WTC11 (cell line): ENCODE data around the gene KHDC1L. TPM values are rescaled to one million over a fixed set of nuclear protein-coding genes. Genes with fewer than 3 reads are reported as not detected.
"Not testable (repeated sequence)": the region's sequence is repeated elsewhere in the genome, so short reads cannot be mapped to it uniquely, and the experiment has no call there.

ENCODE experiments used
- ATAC-seq: fragments of 200-7000 bp; cut with Tn5 transposase; 2 replicates; pipeline ENCODE4 v1.10.0; 2021; ENCODE audit warnings: mild to moderate bottlenecking, moderate library complexity
- CTCF ChIA-PET: fragments of 300-600 bp; sonication (Branson Sonifier 250); formaldehyde crosslinking; loops from one replicate; lab custom pipeline; 2021; ENCODE audit warnings: antibody characterized with exemption; lab: Charles Lee
- POLR2A ChIA-PET: fragments of 350-600 bp; sonication (Branson Sonifier 250); formaldehyde crosslinking; loops from one replicate; lab custom pipeline; 2021; ENCODE audit warnings: antibody characterized with exemption; lab: Charles Lee
- DNase-seq: peaks from one replicate; pipeline ENCODE4 v3.0.0; 2021; ENCODE audit warnings: low spot score
- H3K27ac Mint-ChIP-seq: 2 replicates; pipeline ENCODE4 v1.8.0; 2021; ENCODE audit warnings: mixed read lengths
- H3K27me3 Mint-ChIP-seq: 2 replicates; pipeline ENCODE4 v1.8.0; 2021; ENCODE audit warnings: low read depth, mild to moderate bottlenecking, moderate library complexity, mixed read lengths
- H3K36me3 Mint-ChIP-seq: 2 replicates; pipeline ENCODE4 v1.8.0; 2021; ENCODE audit warnings: mixed read lengths
- H3K4me1 Mint-ChIP-seq: 2 replicates; pipeline ENCODE4 v1.8.0; 2022; ENCODE audit warnings: mixed read lengths
- H3K4me3 Mint-ChIP-seq: 2 replicates; pipeline ENCODE4 v1.8.0; 2021; ENCODE audit warnings: mild to moderate bottlenecking, moderate library complexity, mixed read lengths
- H3K9me3 Mint-ChIP-seq: 2 replicates; pipeline ENCODE4 v1.8.0; 2021; ENCODE audit warnings: mixed read lengths
- ATF1 ChIP-seq: sonication (generic); formaldehyde crosslinking; IDR thresholded peaks from 2 replicates; pipeline ENCODE4 v1.8.1; 2023; ENCODE audit warnings: mild to moderate bottlenecking, moderate library complexity, missing genetic modification reagents
- CREB1 ChIP-seq: sonication (generic); formaldehyde crosslinking; IDR thresholded peaks from 2 replicates; pipeline ENCODE4 v1.8.0; 2023; ENCODE audit warnings: mild to moderate bottlenecking, missing genetic modification reagents
- CREM ChIP-seq: sonication (generic); formaldehyde crosslinking; IDR thresholded peaks from 2 replicates; pipeline ENCODE4 v1.8.1; 2022; ENCODE audit warnings: mild to moderate bottlenecking, missing genetic modification reagents, moderate library complexity
- FOXJ3 ChIP-seq: sonication (generic); formaldehyde crosslinking; IDR thresholded peaks from 2 replicates; pipeline ENCODE4 v1.9.0; 2021; ENCODE audit warnings: missing genetic modification reagents, mild to moderate bottlenecking, borderline replicate concordance
- GTF2I ChIP-seq: fragments of 250-450 bp; sonication (Bioruptor Pico); conservative IDR thresholded peaks from 2 replicates; pipeline ENCODE4 v1.4.0; 2021; ENCODE audit warnings: mild to moderate bottlenecking
- JUN ChIP-seq: sonication (generic); formaldehyde crosslinking; IDR thresholded peaks from 2 replicates; pipeline ENCODE4 v1.8.0; 2023; ENCODE audit warnings: mild to moderate bottlenecking, missing genetic modification reagents
- NR3C1 ChIP-seq: sonication (generic); formaldehyde crosslinking; conservative IDR thresholded peaks from 2 replicates; pipeline ENCODE4 v1.8.1; 2023; ENCODE audit warnings: low read depth, mild to moderate bottlenecking, missing genetic modification reagents
- PRDM15 ChIP-seq: sonication (generic); formaldehyde crosslinking; IDR thresholded peaks from 2 replicates; pipeline ENCODE4 v1.8.0; 2022; ENCODE audit warnings: missing genetic modification reagents
- PRRX2 ChIP-seq: fragments of 250-450 bp; sonication (Bioruptor Pico); IDR thresholded peaks from 2 replicates; pipeline ENCODE4 v1.8.0; 2021; ENCODE audit warnings: mild to moderate bottlenecking
- SP1 ChIP-seq: sonication (generic); formaldehyde crosslinking; conservative IDR thresholded peaks from 2 replicates; pipeline ENCODE4 v1.8.1; 2022; ENCODE audit warnings: missing genetic modification reagents
- STAT6 ChIP-seq: sonication (generic); formaldehyde crosslinking; conservative IDR thresholded peaks from 2 replicates; pipeline ENCODE4 v1.8.1; 2023; ENCODE audit warnings: mild to moderate bottlenecking, low read depth, missing genetic modification reagents, moderate library complexity
- ZNF121 ChIP-seq: sonication (generic); formaldehyde crosslinking; IDR thresholded peaks from 2 replicates; pipeline ENCODE4 v1.8.0; 2023; ENCODE audit warnings: missing genetic modification reagents
- ZNF138 ChIP-seq: sonication (generic); formaldehyde crosslinking; conservative IDR thresholded peaks from 2 replicates; pipeline ENCODE4 v1.8.1; 2022; ENCODE audit warnings: mild to moderate bottlenecking, moderate library complexity, missing genetic modification reagents
- ZNF396 ChIP-seq: fragments of 250-450 bp; sonication (Bioruptor Pico); IDR thresholded peaks from 2 replicates; pipeline ENCODE4 v1.8.0; 2021; ENCODE audit warnings: mild to moderate bottlenecking, moderate library complexity, borderline replicate concordance
- ZNF423 ChIP-seq: fragments of 250-450 bp; sonication (Bioruptor Pico); IDR thresholded peaks from 2 replicates; pipeline ENCODE4 v2.1.2; 2022; ENCODE audit warnings: mild to moderate bottlenecking, moderate library complexity
- ZNF671 ChIP-seq: fragments of 250-450 bp; sonication (Bioruptor Pico); IDR thresholded peaks from 2 replicates; pipeline ENCODE4 v1.8.0; 2021; ENCODE audit warnings: mild to moderate bottlenecking
- total RNA-seq: library from RNA; stranded (reverse); gene quantifications from 3 replicates; pipeline ENCODE4 v1.2.3, GENCODE V29; 2021
- TF ChIP-seq, protein P1 (sequence below): sonication (generic); formaldehyde crosslinking; IDR thresholded peaks from 2 replicates; pipeline ENCODE4 v1.8.1; 2023; ENCODE audit warnings: mild to moderate bottlenecking, missing genetic modification reagents, borderline replicate concordance
- TF ChIP-seq, protein P2 (sequence below): fragments of 250-450 bp; sonication (Bioruptor Pico); IDR thresholded peaks from 2 replicates; pipeline ENCODE4 v1.9.0; 2021; ENCODE audit warnings: moderate library complexity, mild to moderate bottlenecking, inconsistent platforms, borderline replicate concordance

Gene KHDC1L
- total RNA-seq, 1 experiment from 2014 or later, result 0.28 TPM

DNA sequence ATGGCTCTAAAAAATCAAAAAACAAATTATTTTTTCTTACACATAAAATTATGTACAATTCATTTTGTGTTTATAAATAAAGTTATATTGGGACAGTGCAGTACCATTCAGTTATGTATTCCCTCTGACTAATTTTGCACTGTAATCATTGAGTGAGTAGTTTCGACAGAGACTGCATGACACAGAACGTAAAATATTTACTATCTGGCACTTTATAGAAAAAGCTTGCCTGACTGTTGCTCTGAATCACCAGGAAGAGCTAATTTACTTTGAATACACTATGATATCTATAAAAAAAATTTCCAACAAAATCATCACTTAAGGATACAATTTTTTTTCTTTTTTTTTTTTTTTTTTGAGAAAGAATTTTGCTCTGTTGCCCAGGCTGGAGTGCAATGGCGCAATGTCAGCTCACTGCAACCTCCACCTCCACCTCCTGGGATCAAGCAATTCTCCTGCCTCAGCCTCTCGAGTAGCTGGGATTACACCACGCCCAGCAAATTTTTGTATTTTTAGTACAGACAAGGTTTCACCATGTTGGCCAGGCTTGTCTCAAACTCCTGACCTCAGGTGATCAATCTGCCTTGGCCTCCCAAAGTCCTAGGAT is 11.0 kb upstream of the KHDC1L start (continued):
- TF ChIP-seq NR3C1 (CRISPR knock-in tag) (no peak), ZNF138 (CRISPR knock-in tag) (no peak), ZNF121 (CRISPR knock-in tag) (no peak), ZNF423 (CRISPR knock-in tag) (no peak)

DNA sequence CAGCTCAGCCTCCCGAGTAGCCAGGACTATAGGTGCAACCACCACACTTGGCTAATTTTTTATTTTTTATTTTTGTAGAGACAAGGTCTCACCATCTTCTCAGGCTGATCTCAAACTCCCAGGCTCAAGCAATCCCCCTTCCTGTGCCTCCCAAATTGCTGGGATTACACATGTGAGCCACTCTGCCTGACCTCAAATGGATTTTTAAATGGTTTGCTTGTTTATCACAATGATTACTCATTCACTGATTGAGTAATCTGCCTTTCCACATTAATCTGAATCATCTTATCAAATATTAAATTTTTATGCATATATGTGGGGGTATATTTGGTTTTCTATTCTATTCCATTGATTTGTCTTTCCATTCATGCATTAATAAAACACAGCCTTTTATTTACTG is 9.4 kb upstream of the KHDC1L start:
- DNase-seq (no peak), ATAC-seq (no peak)
- Mint-ChIP-seq H3K27me3 (no peaks in the 10 kb centered on the region), H3K4me3 (no peak overlapping the region), H3K27ac (no peak overlapping the region), H3K9me3 (no peaks in the 10 kb centered on the region), H3K36me3 (no peaks in the 10 kb centered on the region), H3K4me1 (0 out of 2 replicates have a peak, but pooled peaks cover 4% of the 10 kb centered on the region)
- POLR2A ChIA-PET, result no interaction called here
- no peak for TF ChIP-seq PRRX2 (CRISPR knock-in tag)
- no peak for TF ChIP-seq JUN (CRISPR knock-in tag)
- no peak for TF ChIP-seq NR3C1 (CRISPR knock-in tag)
- TF ChIP-seq PRDM15 (CRISPR knock-in tag), result no peak
- TF ChIP-seq, protein P1, sequence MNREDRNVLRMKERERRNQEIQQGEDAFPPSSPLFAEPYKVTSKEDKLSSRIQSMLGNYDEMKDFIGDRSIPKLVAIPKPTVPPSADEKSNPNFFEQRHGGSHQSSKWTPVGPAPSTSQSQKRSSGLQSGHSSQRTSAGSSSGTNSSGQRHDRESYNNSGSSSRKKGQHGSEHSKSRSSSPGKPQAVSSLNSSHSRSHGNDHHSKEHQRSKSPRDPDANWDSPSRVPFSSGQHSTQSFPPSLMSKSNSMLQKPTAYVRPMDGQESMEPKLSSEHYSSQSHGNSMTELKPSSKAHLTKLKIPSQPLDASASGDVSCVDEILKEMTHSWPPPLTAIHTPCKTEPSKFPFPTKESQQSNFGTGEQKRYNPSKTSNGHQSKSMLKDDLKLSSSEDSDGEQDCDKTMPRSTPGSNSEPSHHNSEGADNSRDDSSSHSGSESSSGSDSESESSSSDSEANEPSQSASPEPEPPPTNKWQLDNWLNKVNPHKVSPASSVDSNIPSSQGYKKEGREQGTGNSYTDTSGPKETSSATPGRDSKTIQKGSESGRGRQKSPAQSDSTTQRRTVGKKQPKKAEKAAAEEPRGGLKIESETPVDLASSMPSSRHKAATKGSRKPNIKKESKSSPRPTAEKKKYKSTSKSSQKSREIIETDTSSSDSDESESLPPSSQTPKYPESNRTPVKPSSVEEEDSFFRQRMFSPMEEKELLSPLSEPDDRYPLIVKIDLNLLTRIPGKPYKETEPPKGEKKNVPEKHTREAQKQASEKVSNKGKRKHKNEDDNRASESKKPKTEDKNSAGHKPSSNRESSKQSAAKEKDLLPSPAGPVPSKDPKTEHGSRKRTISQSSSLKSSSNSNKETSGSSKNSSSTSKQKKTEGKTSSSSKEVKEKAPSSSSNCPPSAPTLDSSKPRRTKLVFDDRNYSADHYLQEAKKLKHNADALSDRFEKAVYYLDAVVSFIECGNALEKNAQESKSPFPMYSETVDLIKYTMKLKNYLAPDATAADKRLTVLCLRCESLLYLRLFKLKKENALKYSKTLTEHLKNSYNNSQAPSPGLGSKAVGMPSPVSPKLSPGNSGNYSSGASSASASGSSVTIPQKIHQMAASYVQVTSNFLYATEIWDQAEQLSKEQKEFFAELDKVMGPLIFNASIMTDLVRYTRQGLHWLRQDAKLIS (CRISPR knock-in tag), result no peak
- no peak for TF ChIP-seq FOXJ3 (CRISPR knock-in tag)
- TF ChIP-seq CREM, result no peak
- TF ChIP-seq ATF1, result no peak
- TF ChIP-seq SP1 (CRISPR knock-in tag), result no peak
- TF ChIP-seq ZNF396, result no peak
- no peak for TF ChIP-seq CREB1 (CRISPR knock-in tag)
- TF ChIP-seq ZNF671 (CRISPR knock-in tag), result no peak
- TF ChIP-seq, protein P2, sequence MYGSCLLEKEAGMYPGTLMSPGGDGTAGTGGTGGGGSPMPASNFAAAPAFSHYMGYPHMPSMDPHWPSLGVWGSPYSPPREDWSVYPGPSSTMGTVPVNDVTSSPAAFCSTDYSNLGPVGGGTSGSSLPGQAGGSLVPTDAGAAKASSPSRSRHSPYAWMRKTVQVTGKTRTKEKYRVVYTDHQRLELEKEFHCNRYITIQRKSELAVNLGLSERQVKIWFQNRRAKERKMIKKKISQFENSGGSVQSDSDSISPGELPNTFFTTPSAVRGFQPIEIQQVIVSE (CRISPR knock-in tag), result no peak
- TF ChIP-seq GTF2I (CRISPR knock-in tag), result no peak
- TF ChIP-seq STAT6 (CRISPR knock-in tag), result no peak
- CTCF ChIA-PET, result no interaction called here

DNA sequence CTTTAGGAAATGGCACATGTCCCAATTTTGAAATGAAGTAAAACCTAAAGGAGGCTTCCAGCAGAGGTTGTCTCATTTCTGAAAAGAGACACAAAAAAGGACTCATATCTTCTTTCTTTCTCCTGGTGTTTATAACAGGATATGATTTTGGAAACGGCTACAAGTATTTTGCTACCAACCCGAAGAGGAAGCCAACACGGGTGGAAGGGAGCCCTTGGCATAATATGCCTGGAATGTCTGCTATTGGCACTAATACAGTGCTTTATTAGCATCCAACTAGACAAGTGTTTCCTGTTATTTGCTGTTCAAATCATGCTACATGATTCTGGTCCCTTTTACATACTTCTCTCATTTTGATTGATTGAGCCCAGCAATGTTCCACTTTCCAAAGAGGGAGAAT is 8.7 kb upstream of the KHDC1L start:
- CTCF ChIA-PET, H3K36me3 Mint-ChIP-seq, H3K4me1 Mint-ChIP-seq, H3K9me3 Mint-ChIP-seq, ATAC-seq, DNase-seq, H3K4me3 Mint-ChIP-seq, POLR2A ChIA-PET, H3K27me3 Mint-ChIP-seq, H3K27ac Mint-ChIP-seq: not testable (repeated sequence)
